GM23248 (cell line): ENCODE measurements around the gene KAZN.

Experiments used
- EZH2 ChIP-seq: fragments of 200-600 bp; sonication (generic); IDR thresholded peaks from 2 replicates; pipeline ENCODE4 v1.6.1; 2018; ENCODE audit warnings: antibody characterized with exemption, mild to moderate bottlenecking; ENCODE audit not compliant: insufficient read depth, poor library complexity, severe bottlenecking
- EZH2phosphoT487 ChIP-seq: fragments of 200-600 bp; sonication (generic); IDR thresholded peaks from 2 replicates; pipeline ENCODE4 v1.6.1; 2018; ENCODE audit warnings: antibody characterized with exemption, moderate library complexity, mild to moderate bottlenecking, low read depth; ENCODE audit not compliant: insufficient read depth

DNA sequence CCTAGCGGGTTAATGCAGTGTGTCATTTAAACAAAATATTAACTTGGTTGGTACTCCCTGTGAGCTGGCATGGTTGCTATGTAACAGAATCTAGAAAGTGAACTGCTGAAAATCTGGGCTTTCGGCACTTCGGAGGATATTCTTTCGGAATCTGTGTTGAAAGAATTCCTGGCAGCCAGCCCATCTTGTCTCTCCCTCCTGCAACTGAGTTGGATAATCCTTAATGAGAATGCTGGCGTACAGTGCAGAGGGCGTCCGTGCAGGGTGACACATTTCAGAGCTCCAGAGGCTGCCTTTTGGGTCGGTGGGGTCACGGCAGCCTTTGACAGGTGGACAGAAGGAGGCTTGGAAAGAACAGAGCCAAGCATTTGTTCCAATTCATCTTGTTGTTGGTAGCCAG lies 3.7 kb downstream of the KAZN start:
- TF ChIP-seq EZH2phosphoT487 (no peak), EZH2 (no peak)
